NT2/D1 (cell line): Measurements from ENCODE around the gene EPN3.

Experiments
- SUZ12 ChIP-seq: IDR thresholded peaks from 2 replicates; pipeline ENCODE4 v1.6.1; 2011; ENCODE audit not compliant: insufficient read length, insufficient read depth; ENCODE audit errors: extremely low read depth
- YY1 ChIP-seq: IDR thresholded peaks from 2 replicates; pipeline ENCODE4 v1.6.1; 2011; ENCODE audit not compliant: insufficient read length, insufficient read depth

DNA sequence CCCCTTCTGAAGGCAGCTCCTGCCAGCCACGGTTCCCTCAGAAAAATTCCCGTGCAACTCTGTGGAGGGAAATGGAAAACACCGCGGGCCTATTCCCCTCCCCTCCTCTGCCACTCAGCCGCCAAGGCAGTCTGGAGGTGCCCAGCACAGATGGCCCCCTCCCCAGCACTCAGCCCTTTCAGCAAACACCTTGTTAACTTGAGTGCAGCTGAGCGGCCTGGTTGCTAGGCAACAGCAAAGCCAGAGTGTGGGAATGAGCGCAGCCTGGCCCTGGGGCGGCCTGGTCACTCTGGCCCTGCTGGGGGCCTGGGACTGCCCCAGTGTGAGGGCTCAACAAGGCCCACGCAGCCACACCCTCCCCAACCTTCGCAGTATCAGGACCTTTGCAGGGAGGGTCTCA lies 60.8 kb downstream of the EPN3 start:
- TF ChIP-seq SUZ12 (no peak), YY1 (no peak)
